NT2/D1 (cell line): ENCODE results near the gene SH3BP4.

Experiments used
- SUZ12 ChIP-seq: IDR thresholded peaks from 2 replicates; pipeline ENCODE4 v1.6.1; 2011; ENCODE audit not compliant: insufficient read length, insufficient read depth; ENCODE audit errors: extremely low read depth
- YY1 ChIP-seq: IDR thresholded peaks from 2 replicates; pipeline ENCODE4 v1.6.1; 2011; ENCODE audit not compliant: insufficient read length, insufficient read depth
- ZNF274 ChIP-seq: IDR thresholded peaks from 2 replicates; pipeline ENCODE4 v1.6.1; 2011; ENCODE audit warnings: mild to moderate bottlenecking, low read depth, low read length

- no peak for TF ChIP-seq ZNF274
- no peak for TF ChIP-seq SUZ12
- TF ChIP-seq YY1 = no peak
These were observed 17.7 kb downstream of the SH3BP4 start for GRCh38 chr2:234969306-234970098.
